HTR-8/SVneo (cell line): ENCODE results near the gene SDK2.

Experiments
- DNase-seq: peaks from one replicate; pipeline ENCODE4 v3.0.0; 2011; ENCODE audit warnings: low spot score, mixed read lengths; ENCODE audit not compliant: insufficient read length
- FAIRE-seq: peaks from 2 replicates; lab custom pipeline; 2011; peaks lifted over from hg19 to GRCh38; lab: Jason Lieb, UNC

SDK2 gene

GRCh38 chr17:73639322-73639721 lies 4.9 kb downstream of the SDK2 start:
- DNase-seq (no peak), FAIRE-seq (no peak)

DNA sequence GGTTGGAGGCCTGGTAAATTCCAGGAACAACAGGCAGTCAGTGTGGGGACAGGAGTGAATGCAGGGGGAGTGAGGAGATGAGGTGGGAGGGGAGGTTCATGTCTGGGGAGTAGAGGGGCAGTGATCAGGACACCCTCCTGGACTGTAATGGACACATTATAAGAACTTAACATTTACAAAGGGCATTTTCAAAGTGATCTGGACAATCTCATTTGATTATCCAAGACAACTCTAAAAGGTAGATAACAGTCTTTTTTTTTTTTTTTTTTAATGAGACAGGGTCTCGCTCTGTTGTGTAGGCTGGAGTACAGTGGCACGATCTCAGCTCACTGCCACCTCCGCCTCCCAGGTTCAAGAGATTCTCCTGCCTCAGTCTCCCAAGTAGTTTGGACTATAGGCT lies 5.7 kb downstream of the SDK2 start:
- no peak for FAIRE-seq
- no peak for DNase-seq

DNA sequence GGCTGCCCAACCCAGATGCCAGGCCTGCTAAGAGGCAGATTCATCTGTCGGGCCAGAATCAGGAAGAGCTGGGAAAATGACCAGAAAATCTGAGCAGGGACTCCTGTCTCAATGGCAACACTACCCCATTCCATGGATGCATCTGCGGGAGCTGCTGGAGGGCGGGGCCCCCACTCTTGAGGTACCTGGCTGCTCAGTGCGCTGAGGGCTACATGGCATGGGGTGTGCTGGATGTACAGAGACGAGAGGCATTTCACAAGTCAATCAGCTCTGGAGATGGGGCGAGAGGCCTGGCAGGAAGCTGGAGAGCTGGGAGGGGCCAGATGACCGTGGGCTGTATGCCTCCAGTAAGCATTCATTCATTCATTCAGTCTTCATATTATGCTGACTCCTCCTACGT lies 6.4 kb downstream of the SDK2 start:
- DNase-seq (no peak), FAIRE-seq (no peak)

DNA sequence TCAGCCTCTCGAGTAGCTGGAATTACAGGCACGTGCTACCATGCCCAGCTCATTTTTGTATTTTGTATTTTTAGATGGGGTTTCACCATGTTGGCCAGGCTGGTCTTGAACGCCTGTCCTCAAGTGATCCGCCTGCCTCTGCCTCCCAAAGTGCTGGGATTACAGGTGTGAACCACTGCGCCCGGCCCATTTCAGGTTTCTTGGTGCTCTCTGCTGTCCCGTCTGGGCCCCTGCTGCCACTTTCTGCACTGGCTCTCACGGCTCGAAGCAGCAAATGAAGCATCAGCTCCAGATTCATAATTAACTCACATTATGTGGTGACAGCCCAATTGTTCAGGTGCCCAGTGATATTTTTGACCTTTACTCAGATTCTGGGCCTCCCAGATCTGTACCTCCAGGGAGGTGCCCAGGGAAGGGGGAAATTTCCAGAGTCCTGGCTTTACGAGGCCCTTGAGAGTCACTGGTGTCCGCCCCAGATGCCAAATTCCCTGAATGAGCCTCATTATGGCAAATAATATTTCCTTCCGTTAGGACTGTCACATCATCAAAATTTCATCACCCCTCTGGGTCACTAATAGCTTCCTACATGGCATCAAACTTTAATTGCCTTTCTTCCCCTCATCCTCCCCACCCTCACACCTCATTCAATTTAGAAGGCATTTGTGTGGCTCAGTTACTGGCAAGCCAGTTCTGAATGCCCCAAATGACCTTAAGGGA lies 9.0 kb downstream of the SDK2 start:
- DNase-seq (no peak), FAIRE-seq (no peak)

DNA sequence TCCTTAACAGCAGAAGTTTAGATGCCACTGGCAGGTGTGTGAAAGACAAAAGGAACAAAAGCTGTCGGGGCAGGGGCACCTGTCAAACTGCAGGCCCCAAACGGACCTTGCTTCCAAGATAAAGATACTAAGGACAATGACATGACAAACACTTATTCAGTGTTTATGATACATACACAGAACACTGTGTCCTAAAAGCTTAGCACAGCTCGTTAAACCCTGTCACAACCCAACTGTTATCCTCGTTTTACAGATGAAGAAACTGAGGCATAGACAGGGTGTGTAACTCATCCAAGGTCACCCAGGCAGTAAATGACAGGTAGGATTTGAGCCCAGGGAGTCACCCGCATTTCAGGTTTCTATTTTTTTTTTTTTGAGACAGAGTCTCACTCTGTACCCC lies 9.6 kb downstream of the SDK2 start:
- no peak for DNase-seq
- peak; percentile 46 for FAIRE-seq

GRCh38 chr17:73633736-73634135 lies 10.5 kb downstream of the SDK2 start:
- DNase-seq (no peak), FAIRE-seq (no peak)

- FAIRE-seq, result no peak
- no peak for DNase-seq
These were observed 11.7 kb downstream of the SDK2 start for GRCh38 chr17:73632513-73632912.

GRCh38 chr17:73630965-73631595 lies 13.2 kb downstream of the SDK2 start:
- FAIRE-seq (no peak), DNase-seq (no peak)

- no peak for DNase-seq
- FAIRE-seq, result no peak
These were observed 13.7 kb downstream of the SDK2 start for GRCh38 chr17:73630531-73630930.

GRCh38 chr17:73628642-73629552 lies 15.3 kb downstream of the SDK2 start:
- no peak for DNase-seq
- FAIRE-seq, result peak; percentile 57

DNA sequence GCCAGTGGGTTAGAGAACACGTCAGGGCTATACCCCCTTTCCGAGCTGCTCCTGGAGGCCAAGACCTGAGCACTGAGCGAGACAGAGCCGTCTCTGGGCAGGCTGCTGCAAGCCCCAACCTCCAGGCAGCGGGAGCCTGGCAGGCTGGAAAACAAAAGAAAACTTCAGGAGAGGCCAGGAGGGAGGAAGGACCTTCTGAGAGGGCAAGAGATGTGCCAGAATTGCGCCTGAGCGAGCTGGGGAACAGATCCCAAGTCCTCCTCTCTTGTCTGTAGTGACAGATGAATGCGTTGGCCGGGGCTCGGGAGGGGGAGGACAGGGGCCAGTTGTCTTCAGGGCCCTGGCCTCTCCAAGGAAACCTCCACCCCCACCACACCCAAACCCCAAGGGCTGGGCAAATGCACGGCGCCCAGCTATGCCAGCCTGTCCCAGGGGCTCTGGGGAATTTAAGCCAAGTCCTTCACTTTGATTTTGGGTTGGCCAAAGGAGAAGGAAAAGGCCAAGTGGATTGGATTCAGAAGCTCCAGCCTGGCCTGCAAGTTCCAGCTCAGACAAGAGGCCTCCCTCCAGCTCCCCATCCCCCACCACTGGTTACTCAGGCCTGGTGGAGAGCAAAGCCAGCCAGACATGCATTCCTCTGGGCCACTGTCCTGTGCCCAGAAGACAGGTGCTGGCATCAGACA lies 18.1 kb downstream of the SDK2 start:
- DNase-seq (no peak), FAIRE-seq (no peak)

GRCh38 chr17:73625006-73625405 lies 19.2 kb downstream of the SDK2 start:
- no peak for DNase-seq
- FAIRE-seq, result no peak

- no peak for DNase-seq
- FAIRE-seq, result no peak
These were observed 19.7 kb downstream of the SDK2 start for GRCh38 chr17:73624496-73624988.

DNA sequence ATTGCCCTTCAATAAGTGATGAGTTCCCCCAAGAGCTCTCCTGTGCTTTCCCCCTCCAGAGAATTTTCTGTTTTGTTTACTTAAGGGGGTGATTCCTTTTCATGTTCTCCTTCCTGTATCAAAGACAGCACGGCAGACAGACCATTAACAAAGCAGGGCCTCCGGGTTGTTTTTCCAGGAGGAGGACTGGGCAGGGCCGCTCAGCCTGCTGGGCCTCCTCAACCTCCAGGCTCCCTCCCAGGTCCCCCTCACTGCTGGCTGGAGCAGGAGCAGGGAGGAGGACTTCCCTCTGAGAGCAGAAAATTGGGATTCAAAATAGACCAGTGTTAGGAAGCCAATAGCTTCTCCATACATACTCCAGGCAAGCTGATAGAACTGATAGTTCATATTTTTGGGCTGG lies 20.4 kb downstream of the SDK2 start:
- FAIRE-seq (no peak), DNase-seq (no peak)

- DNase-seq, result no peak
- FAIRE-seq, result no peak
These were observed 21.0 kb downstream of the SDK2 start for GRCh38 chr17:73623247-73623646.

DNA sequence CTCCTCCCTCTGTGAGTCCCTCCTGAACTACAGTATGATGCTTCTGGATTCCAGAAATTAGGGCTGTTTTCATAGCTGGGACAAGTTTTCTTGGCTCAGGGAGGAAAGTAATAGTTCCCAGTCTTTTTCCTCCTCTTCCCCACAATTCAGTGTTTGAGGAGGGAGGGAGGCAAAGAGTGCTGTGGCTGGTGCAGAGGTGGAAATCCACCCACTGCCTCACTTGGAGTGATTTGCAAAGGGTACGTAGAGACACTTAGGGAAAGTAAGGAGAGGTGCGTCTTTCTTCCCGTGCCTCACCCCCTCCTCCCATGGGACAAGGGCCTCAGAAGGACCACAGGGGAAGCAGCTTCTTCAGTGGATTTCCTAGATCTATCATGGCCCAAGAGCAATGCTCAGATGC lies 21.9 kb downstream of the SDK2 start:
- no peak for FAIRE-seq

GRCh38 chr17:73621685-73622084 lies 22.6 kb downstream of the SDK2 start:
- FAIRE-seq (no peak), DNase-seq (no peak)

More for the DNA sequence above, 21.9 kb downstream of the SDK2 start:
- DNase-seq, result no peak

- no peak for FAIRE-seq
- DNase-seq, result no peak
These were observed 23.8 kb downstream of the SDK2 start for GRCh38 chr17:73620414-73620813.

DNA sequence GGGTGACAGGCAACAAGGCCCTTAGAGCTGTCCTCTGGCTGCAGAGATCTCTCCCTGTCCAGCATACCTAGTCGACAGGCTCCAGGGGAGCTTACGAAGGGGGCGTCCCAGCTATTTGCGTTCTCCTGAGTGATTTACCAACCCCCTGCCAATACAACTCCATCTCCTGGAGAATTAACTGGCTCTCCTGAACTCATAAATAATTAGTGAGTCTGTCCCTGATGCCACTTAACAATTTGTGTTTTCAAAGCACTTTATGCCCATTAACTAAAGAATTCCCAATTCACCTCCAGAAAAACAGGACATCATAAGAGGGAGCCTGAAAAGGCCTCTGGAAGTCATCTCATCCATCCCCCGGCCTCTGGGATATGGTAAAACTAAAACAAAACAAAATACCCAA lies 26.7 kb downstream of the SDK2 start:
- DNase-seq (no peak), FAIRE-seq (no peak)

DNA sequence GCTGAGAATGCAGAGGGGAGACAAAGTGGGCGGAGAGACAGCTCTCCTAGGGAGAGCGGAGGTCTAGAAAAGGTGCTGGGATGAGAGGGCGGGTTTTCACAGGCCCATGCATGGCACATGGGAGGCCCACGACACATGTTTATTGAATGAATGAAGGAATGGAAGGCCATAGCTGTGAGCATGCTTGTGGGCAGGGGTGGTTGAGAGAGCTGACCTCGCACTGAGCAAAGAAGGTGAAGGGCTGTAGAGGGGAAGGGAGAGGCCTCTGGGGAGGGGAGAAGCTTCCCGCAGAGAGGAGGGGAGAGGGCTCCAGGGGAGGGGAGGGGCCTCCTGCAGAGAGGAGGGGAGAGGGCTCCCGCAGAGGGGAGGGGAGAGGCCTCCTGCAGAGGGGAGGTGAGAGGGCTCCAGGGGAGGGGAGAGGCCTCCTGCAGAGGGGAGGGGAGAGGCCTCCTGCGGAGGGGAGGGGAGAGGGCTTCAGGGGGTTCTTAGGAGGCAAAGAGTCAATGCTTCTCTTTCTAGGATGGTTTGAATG lies 27.3 kb downstream of the SDK2 start:
- no peak for DNase-seq
- no peak for FAIRE-seq
